HG02938 (cell line): Measurements from ENCODE around the gene TMEM11.
A peak's percentile ranks its signal among the peaks of the same experiment; 100 is the strongest.

Source experiments
- ATAC-seq: cut with Tn5 transposase; IDR thresholded peaks from one replicate; pipeline ENCODE4 v1.9.1; 2021; ENCODE audit warnings: mild to moderate bottlenecking, moderate library complexity; ENCODE audit not compliant: unreplicated experiment

TMEM11 gene, protein sequence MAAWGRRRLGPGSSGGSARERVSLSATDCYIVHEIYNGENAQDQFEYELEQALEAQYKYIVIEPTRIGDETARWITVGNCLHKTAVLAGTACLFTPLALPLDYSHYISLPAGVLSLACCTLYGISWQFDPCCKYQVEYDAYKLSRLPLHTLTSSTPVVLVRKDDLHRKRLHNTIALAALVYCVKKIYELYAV

DNA sequence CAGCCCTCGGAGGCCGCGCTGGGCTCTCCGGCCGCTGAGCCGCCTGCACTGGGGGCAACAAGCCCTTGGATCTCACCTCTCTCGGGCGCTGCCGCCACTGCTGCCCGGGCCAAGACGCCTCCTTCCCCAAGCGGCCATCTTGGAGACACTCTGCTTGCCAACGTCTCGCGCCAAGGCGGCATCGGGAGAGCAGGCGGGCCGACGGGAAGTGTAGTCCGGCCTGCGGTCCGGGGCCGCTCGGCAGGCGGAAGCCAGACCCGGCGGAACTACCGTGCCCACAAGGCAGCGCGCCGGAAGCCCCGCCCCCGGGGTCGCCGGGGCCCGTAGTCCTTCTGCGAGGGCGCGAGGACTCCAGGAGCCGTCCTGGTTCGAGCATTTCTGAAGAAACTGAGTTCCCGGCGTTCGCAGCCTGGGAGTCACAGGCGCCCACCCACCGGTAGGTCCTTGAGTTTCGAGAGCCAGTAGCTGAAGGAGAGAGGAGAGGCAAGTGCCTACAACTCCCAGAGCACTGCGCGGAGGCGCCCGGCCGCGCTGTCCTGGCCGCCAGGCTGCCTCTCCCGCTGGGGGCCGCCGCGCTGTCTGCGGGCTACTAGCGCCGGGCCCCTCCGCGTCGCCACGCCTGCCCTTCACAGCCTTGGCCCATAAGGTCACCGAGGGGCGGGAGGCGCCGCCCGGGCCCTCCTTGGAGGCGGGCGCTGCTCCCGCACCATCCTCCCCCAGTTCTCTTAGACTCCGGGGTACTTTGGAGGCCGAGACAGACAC, at the start of gene TMEM11:
Gene TMEM11, minus strand, starts transcription at position 147 of the 762 bp plus-strand sequence. Its CDS starts 9 bp downstream, at position 138.
- peak; percentile 77 for ATAC-seq

GRCh38 chr17:21263376-21263775, 49.4 kb upstream of the TMEM11 start:
- no peak for ATAC-seq

- ATAC-seq = no peak
Measured at GRCh38 chr17:21262259-21262993, 48.5 kb upstream of the TMEM11 start.

DNA sequence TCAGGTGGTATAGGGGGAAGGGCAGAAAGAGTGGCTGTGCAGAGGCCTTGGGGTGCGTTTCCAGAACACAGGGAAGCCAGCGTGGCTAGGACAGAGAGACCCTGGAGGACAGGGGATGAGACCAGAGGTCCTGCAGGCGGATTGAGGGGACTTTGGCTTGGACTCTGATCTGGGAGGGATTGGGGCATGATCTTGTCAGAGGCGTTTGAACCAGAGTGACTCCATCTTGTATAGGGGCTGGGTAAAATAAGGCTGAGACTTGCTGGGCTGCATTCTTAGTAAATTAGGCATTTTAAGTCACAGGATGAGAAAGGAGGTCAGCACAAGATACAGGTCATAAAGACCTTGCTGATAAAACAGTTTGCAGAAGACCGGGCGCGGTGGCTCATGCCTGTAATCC, 44.6 kb upstream of the TMEM11 start:
- no peak for ATAC-seq

DNA sequence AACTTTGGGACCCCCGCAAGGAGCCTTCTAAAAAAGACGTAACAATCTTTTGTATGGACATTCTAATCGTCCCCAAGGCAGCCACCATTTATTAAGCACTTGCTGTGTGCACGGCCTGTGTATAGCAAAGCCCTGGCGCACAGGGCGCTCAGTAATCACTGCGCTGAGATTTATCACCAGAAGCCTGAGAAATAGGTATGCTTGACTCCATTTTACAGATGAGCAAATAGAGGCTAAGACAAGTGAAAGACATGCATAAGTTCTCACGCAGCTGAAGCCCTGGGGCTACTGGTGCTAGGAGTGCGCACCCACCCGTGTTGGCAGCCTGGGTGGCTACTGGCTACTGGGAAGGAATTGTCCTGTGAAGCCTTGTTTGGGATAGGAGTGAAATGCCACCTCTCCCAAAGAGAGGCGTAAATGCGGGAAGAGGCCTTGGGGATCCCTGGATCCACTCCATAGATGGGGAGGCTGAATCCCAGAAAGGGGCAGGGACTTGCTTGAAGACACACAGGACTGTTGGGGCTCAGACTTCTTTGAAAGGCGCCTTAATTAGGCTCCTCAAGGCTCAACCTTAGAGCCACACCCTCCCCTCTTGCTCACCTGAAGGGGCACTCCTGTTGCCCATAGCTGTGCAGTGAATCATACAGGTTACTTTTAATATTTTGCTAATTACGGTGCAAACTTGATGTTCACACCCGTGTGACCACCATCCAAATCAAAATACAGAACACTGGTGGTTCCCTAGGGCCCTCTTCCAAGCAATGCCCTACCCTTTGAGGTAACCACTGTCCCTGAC, 39.9 kb upstream of the TMEM11 start:
- ATAC-seq = no peak

DNA sequence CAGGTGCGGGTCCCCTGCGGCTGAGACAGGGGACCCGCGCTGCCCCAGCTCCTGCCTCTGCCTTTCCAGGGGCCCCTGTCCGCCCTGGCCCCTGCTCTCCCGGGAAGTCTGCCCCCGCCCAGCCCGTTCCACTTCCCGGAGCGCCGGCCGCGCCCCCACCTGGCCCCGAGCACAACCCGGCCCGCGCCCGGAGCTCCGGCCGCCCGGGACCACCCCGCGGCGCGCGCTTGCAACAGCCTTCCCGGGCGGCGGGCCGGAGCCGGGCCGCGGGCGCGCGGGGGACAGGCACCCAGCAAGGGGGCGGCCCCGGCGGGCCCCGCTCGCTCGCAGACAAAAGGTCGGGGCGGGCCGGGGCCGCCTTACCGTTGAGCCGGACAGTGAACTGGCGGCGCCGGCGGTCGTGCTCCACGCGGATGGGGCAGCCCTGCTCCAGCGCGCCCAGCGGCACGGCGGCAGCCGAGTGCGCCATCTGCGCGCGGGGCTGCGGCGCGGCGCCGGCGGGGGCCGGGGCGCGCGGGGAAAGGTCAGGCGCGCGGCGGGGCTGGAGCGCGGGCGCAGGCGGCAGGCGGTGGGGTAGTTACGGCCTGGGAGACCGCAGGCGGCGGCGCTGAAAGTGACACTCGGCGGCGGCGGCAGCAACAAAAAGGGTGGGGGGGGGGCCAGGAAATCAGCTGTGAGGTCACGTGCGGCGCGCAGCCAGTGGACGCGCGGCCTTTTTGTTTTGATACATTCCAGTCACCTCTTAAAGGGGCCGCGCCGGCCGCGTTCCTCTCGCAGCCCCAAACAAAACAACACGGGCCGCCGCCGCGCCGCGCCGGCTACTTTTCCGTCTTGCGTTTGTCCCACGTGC, 39.1 kb upstream of the TMEM11 start, which contains the start of gene NATD1:
Gene NATD1, minus strand, starts transcription at position 615 of the 850 bp plus-strand sequence. Its CDS starts 146 bp downstream, at position 469.
- ATAC-seq = peak; percentile 76

- ATAC-seq = no peak
Measured at GRCh38 chr17:21252289-21252795, 38.4 kb upstream of the TMEM11 start.

- no peak for ATAC-seq
Measured at GRCh38 chr17:21251337-21252010, 37.5 kb upstream of the TMEM11 start.

- ATAC-seq = no peak
Measured at GRCh38 chr17:21250854-21251253, 36.9 kb upstream of the TMEM11 start.

- ATAC-seq = no peak
Measured at GRCh38 chr17:21249920-21250703, 36.2 kb upstream of the TMEM11 start.

GRCh38 chr17:21249086-21249795, 35.3 kb upstream of the TMEM11 start:
- ATAC-seq = no peak

GRCh38 chr17:21248500-21248899, 34.5 kb upstream of the TMEM11 start:
- no peak for ATAC-seq

- ATAC-seq = no peak
Measured at GRCh38 chr17:21247552-21248258, 33.7 kb upstream of the TMEM11 start.

DNA sequence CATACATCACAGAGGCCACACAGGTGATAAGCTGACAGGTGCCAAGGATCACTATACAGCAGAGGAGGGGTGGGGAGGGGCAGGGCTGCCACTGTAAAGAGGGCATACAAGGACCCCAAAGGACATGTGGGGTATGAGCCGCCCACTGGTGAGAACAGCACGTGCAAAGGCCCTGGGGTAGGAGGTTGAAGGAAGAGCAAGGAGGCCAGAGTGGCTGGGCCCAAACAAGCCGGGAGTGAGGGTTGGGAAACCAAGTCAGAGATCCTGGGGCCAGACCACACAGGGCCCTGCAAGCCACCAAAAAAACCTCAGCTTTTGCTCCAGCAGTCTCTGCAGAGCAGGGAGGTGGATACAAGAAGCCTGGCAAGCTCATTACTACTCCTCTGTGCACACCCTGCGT, 32.7 kb upstream of the TMEM11 start:
- no peak for ATAC-seq

GRCh38 chr17:21245639-21246084, 31.7 kb upstream of the TMEM11 start:
- ATAC-seq = no peak

- no peak for ATAC-seq
Measured at GRCh38 chr17:21243516-21244303, 29.7 kb upstream of the TMEM11 start.
